ENCODE measurements around the gene DLGAP4.

- TF ChIP-seq CTCF (conservative IDR thresholded peaks at IDR 0.05 in 1 of 2, IDR thresholded peaks at IDR 0.05 in 1 of 2; ENCODE audit: extremely low read depth in 1 of 2, insufficient read depth in 1 of 2, low read depth in 1 of 2, low read length in 2 of 2) (peak; percentile 42 to 44), EZH2 (IDR thresholded peaks at IDR 0.05; ENCODE audit: borderline replicate concordance, low read length) (no peak)
Observed at GRCh38 chr20:36399147-36399968, 93.2 kb downstream of the DLGAP4 start.
